Mammary epithelial cell (primary cell): ENCODE measurements around the gene NF1.

ENCODE experiments used
- EZH2 ChIP-seq: IDR thresholded peaks from 2 replicates; pipeline ENCODE4 v1.6.1; 2012; ENCODE audit warnings: low read length, inconsistent platforms, borderline replicate concordance
- TF ChIP-seq, protein P1 (sequence below), 2 donors: IDR thresholded peaks in 1 of 2; conservative IDR thresholded peaks in 1 of 2; 2 replicates each; pipeline ENCODE4 v1.5.1; 2011 to 2012; ENCODE audit warnings: inconsistent platforms in 2 of 2, low read length in 2 of 2, mild to moderate bottlenecking in 2 of 2, control low read depth in 1 of 2, low read depth in 1 of 2; ENCODE audit not compliant: insufficient read depth in 1 of 2; ENCODE audit errors: extremely low read depth in 1 of 2

GRCh38 chr17:31251970-31252328, 157.2 kb downstream of the NF1 start:
- TF ChIP-seq, protein P1, sequence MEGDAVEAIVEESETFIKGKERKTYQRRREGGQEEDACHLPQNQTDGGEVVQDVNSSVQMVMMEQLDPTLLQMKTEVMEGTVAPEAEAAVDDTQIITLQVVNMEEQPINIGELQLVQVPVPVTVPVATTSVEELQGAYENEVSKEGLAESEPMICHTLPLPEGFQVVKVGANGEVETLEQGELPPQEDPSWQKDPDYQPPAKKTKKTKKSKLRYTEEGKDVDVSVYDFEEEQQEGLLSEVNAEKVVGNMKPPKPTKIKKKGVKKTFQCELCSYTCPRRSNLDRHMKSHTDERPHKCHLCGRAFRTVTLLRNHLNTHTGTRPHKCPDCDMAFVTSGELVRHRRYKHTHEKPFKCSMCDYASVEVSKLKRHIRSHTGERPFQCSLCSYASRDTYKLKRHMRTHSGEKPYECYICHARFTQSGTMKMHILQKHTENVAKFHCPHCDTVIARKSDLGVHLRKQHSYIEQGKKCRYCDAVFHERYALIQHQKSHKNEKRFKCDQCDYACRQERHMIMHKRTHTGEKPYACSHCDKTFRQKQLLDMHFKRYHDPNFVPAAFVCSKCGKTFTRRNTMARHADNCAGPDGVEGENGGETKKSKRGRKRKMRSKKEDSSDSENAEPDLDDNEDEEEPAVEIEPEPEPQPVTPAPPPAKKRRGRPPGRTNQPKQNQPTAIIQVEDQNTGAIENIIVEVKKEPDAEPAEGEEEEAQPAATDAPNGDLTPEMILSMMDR (conservative IDR thresholded peaks at IDR 0.05 in 1 of 2, IDR thresholded peaks at IDR 0.05 in 1 of 2; ENCODE audit: extremely low read depth in 1 of 2, insufficient read depth in 1 of 2, low read depth in 1 of 2, low read length in 2 of 2) = no peak
- TF ChIP-seq EZH2 = no peak
